A549 (cell line): Measurements from ENCODE around the gene CSMD2.

ENCODE experiments used
- CHD2 ChIP-seq: fragments of 150-350 bp; IDR thresholded peaks from 2 replicates; pipeline ENCODE4 v1.6.1; 2014; ENCODE audit warnings: low read length; ENCODE audit not compliant: partially characterized antibody
- ESRRA ChIP-seq: fragments of 150-350 bp; IDR thresholded peaks from 2 replicates; pipeline ENCODE4 v1.6.1; 2014; ENCODE audit warnings: mild to moderate bottlenecking, low read length, borderline replicate concordance
- MAFK ChIP-seq: fragments of 450-650 bp; IDR thresholded peaks from 2 replicates; pipeline ENCODE4 v1.6.1; 2014; ENCODE audit not compliant: partially characterized antibody
- TF ChIP-seq, protein P1 (sequence below): fragments of >200 bp; sonication (Bioruptor Twin); formaldehyde crosslinking; IDR thresholded peaks from 3 replicates; pipeline ENCODE4 v1.5.1; 2016
- TF ChIP-seq, protein P2 (sequence below): IDR thresholded peaks from 2 replicates; pipeline ENCODE4 v1.6.1; 2012
- TF ChIP-seq, protein P3 (sequence below): fragments of 200-600 bp; sonication (generic); IDR thresholded peaks from 2 replicates; pipeline ENCODE4 v1.6.1; 2016; ENCODE audit warnings: antibody characterized with exemption, mild to moderate bottlenecking, moderate library complexity

DNA sequence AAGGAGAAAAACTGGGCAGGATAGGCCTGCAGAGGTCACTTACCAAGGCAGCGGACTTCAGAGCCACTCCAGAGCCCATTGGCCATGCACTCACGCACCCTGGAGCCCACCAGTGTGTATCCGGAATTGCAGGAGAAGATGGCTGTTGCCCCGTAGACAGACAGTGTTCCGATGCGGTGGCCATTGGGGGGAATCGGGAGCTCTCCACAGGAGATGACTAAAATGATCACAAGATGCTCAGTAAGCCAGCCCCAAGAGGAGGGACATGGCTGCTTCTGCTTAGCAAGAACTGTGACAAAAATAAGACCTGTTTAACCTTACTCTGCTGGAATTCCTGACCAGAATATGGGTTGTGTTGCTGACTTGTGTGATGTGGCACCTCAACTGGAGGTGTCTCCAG is 595.7 kb downstream of the CSMD2 start:
- TF ChIP-seq, protein P1, sequence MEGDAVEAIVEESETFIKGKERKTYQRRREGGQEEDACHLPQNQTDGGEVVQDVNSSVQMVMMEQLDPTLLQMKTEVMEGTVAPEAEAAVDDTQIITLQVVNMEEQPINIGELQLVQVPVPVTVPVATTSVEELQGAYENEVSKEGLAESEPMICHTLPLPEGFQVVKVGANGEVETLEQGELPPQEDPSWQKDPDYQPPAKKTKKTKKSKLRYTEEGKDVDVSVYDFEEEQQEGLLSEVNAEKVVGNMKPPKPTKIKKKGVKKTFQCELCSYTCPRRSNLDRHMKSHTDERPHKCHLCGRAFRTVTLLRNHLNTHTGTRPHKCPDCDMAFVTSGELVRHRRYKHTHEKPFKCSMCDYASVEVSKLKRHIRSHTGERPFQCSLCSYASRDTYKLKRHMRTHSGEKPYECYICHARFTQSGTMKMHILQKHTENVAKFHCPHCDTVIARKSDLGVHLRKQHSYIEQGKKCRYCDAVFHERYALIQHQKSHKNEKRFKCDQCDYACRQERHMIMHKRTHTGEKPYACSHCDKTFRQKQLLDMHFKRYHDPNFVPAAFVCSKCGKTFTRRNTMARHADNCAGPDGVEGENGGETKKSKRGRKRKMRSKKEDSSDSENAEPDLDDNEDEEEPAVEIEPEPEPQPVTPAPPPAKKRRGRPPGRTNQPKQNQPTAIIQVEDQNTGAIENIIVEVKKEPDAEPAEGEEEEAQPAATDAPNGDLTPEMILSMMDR = no peak
- TF ChIP-seq MAFK (no peak), CHD2 (no peak), ESRRA (no peak)
- TF ChIP-seq, protein P2, sequence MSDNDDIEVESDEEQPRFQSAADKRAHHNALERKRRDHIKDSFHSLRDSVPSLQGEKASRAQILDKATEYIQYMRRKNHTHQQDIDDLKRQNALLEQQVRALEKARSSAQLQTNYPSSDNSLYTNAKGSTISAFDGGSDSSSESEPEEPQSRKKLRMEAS = no peak
- TF ChIP-seq, protein P3, sequence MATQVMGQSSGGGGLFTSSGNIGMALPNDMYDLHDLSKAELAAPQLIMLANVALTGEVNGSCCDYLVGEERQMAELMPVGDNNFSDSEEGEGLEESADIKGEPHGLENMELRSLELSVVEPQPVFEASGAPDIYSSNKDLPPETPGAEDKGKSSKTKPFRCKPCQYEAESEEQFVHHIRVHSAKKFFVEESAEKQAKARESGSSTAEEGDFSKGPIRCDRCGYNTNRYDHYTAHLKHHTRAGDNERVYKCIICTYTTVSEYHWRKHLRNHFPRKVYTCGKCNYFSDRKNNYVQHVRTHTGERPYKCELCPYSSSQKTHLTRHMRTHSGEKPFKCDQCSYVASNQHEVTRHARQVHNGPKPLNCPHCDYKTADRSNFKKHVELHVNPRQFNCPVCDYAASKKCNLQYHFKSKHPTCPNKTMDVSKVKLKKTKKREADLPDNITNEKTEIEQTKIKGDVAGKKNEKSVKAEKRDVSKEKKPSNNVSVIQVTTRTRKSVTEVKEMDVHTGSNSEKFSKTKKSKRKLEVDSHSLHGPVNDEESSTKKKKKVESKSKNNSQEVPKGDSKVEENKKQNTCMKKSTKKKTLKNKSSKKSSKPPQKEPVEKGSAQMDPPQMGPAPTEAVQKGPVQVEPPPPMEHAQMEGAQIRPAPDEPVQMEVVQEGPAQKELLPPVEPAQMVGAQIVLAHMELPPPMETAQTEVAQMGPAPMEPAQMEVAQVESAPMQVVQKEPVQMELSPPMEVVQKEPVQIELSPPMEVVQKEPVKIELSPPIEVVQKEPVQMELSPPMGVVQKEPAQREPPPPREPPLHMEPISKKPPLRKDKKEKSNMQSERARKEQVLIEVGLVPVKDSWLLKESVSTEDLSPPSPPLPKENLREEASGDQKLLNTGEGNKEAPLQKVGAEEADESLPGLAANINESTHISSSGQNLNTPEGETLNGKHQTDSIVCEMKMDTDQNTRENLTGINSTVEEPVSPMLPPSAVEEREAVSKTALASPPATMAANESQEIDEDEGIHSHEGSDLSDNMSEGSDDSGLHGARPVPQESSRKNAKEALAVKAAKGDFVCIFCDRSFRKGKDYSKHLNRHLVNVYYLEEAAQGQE = no peak
